HepG2 (cell line): Measurements from ENCODE around the gene LRRC10. TPM values are rescaled to one million over a fixed set of nuclear protein-coding genes. Genes with fewer than 3 reads are reported as not detected.
A peak's percentile ranks its signal among the peaks of the same experiment; 100 is the strongest.

ENCODE experiments used
- ARHGAP35 ChIP-seq: sonication (generic); formaldehyde crosslinking; IDR thresholded peaks from 2 replicates; pipeline ENCODE4 v1.9.0; 2022; ENCODE audit warnings: mild to moderate bottlenecking, inconsistent platforms, moderate library complexity, missing genetic modification reagents, borderline replicate concordance
- ARID3A ChIP-seq: IDR thresholded peaks from 2 replicates; pipeline ENCODE4 v1.6.1; 2012; ENCODE audit warnings: low read depth, low read length, improper control_type of control experiment
- CCAR2 ChIP-seq: fragments of 200-400 bp; formaldehyde crosslinking; optimal IDR thresholded peaks from 2 replicates; pipeline ENCODE3; 2018; ENCODE audit warnings: low read depth, mild to moderate bottlenecking, low read length, moderate library complexity
- JUND ChIP-seq: sonication (generic); formaldehyde crosslinking; IDR thresholded peaks from 2 replicates; pipeline ENCODE4 v1.8.0; 2022; ENCODE audit warnings: mild to moderate bottlenecking, missing genetic modification reagents
- KAT2B ChIP-seq: fragments of 150-350 bp; IDR thresholded peaks from 2 replicates; pipeline ENCODE4 v1.6.1; 2014; ENCODE audit warnings: low read depth, low read length, borderline replicate concordance
- PRDM4 ChIP-seq: sonication (generic); formaldehyde crosslinking; IDR thresholded peaks from 2 replicates; pipeline ENCODE4 v1.9.0; 2021; ENCODE audit warnings: missing genetic modification reagents, borderline replicate concordance
- RFX1 ChIP-seq: fragments of 450-650 bp; IDR thresholded peaks from 2 replicates; pipeline ENCODE4 v1.6.1; 2017
- SNAI1 ChIP-seq: sonication (generic); formaldehyde crosslinking; IDR thresholded peaks from 2 replicates; pipeline ENCODE4 v1.5.0; 2020; ENCODE audit warnings: mild to moderate bottlenecking, missing genetic modification reagents, borderline replicate concordance
- SP2 ChIP-seq: sonication (generic); formaldehyde crosslinking; IDR thresholded peaks from 2 replicates; pipeline ENCODE4 v1.5.1; 2020; ENCODE audit warnings: mild to moderate bottlenecking, missing genetic modification reagents
- SRF ChIP-seq: IDR thresholded peaks from 2 replicates; pipeline ENCODE4 v1.6.1; 2011; ENCODE audit warnings: mild to moderate bottlenecking, low read depth, low read length, moderate library complexity
- STAT5B ChIP-seq: sonication (generic); formaldehyde crosslinking; IDR thresholded peaks from 2 replicates; pipeline ENCODE4 v1.4.0; 2020; ENCODE audit warnings: missing genetic modification reagents
- ZFP37 ChIP-seq: sonication (generic); formaldehyde crosslinking; IDR thresholded peaks from 2 replicates; pipeline ENCODE4 v1.4.0; 2020; ENCODE audit warnings: missing genetic modification reagents, borderline replicate concordance
- ZNF225 ChIP-seq: sonication (generic); formaldehyde crosslinking; IDR thresholded peaks from 2 replicates; pipeline ENCODE4 v1.4.0; 2020; ENCODE audit warnings: mild to moderate bottlenecking, missing genetic modification reagents
- ZNF329 ChIP-seq: sonication (generic); formaldehyde crosslinking; IDR thresholded peaks from 2 replicates; pipeline ENCODE4 v1.9.0; 2021; ENCODE audit warnings: low read depth, mild to moderate bottlenecking, missing genetic modification reagents
- ZNF407 ChIP-seq: sonication (generic); formaldehyde crosslinking; IDR thresholded peaks from one replicate; pipeline ENCODE4 v1.5.1; 2020; ENCODE audit warnings: mild to moderate bottlenecking, missing genetic modification reagents; ENCODE audit errors: not compliant biosample characterization
- ZNF75D ChIP-seq: sonication (generic); formaldehyde crosslinking; IDR thresholded peaks from 2 replicates; pipeline ENCODE4 v1.8.1; 2023; ENCODE audit warnings: missing genetic modification reagents, mild to moderate bottlenecking, borderline replicate concordance
- polyA plus RNA-seq, 8 experiments: library from polyadenylated mRNA; depleted of rRNA in 3 of 8; stranded (reverse) in 7 of 8; unstranded in 1 of 8; fragments of >200 nt; fragmentation: Illumina TruSeq in 4 of 8; extraction: Trizol in 4 of 8; gene quantifications; 2 replicates each; pipeline versions ENCODE4 v1.2.1 to v1.2.3, GENCODE V29; 2011 to 2016; ENCODE audit warnings: low read depth in 4 of 8, missing spikeins in 1 of 8, mixed read lengths in 1 of 8; ENCODE audit not compliant: insufficient read depth in 1 of 8
- total RNA-seq, 5 experiments: library from RNA; depleted of rRNA; stranded (reverse); fragments of >200 nt; fragmentation: Illumina TruSeq; extraction: Trizol; gene quantifications; 2 replicates each; pipeline ENCODE4 v1.2.3, GENCODE V29; 2016; ENCODE audit warnings: low read depth in 1 of 5

The LRRC10 gene
- total and polyA plus RNA-seq, 2 of the 13 experiments (the other 11 are each of a cell fraction or from before 2014, with no cell fraction given) = not detected

- TF ChIP-seq ZNF407 (CRISPR knock-in tag) (no peak), SP2 (CRISPR knock-in tag) (peak; percentile 71), PRDM4 (no peak), ZFP37 (CRISPR knock-in tag) (0 out of 2 replicates have a peak, but pooled peaks have one; percentile 34), STAT5B (CRISPR knock-in tag) (0 out of 2 replicates have a peak, but pooled peaks have one; percentile 18), ZNF225 (CRISPR knock-in tag) (peak; percentile 93; the same call in 1 of the 2 replicates), ARHGAP35 (CRISPR knock-in tag) (peak; percentile 94; the same call in 1 of the 2 replicates), CCAR2 (no peak), KAT2B (no peak), SRF (no peak), RFX1 (peak; percentile 60; the same call in 1 of the 2 replicates), JUND (CRISPR knock-in tag) (0 out of 2 replicates have a peak, but pooled peaks have one; percentile 72), ZNF75D (CRISPR knock-in tag) (no peak), ZNF329 (CRISPR knock-in tag) (peak; percentile 48; the same call in 1 of the 2 replicates), SNAI1 (CRISPR knock-in tag) (peak; percentile 95; the same call in 1 of the 2 replicates), ARID3A (no peak)
Observed at GRCh38 chr12:69585189-69586062, 25.3 kb downstream of the LRRC10 start, which contains the start of gene CCT2 (continued).
